H1 (cell line): ENCODE data around the gene DISC1. TPM values are rescaled to one million over a fixed set of nuclear protein-coding genes. Genes with fewer than 3 reads are reported as not detected.

ENCODE experiments used
- CTCF ChIA-PET: fragments of 300-600 bp; sonication (Branson Sonifier 250); formaldehyde crosslinking; loops from one replicate; lab custom pipeline; 2021; ENCODE audit not compliant: partially characterized antibody; lab: Charles Lee
- POLR2A ChIA-PET: fragments of 300-600 bp; sonication (Branson Sonifier 250); formaldehyde crosslinking; loops from one replicate; lab custom pipeline; 2021; ENCODE audit warnings: inconsistent platforms; ENCODE audit not compliant: partially characterized antibody; lab: Charles Lee
- DNase-seq, 2 experiments: peaks; one replicate each; pipeline versions ENCODE4 v3.0.0 to v3.0.0-alpha.2; 2010 to 2022; ENCODE audit warnings: low spot score in 2 of 2, low read depth in 1 of 2, mixed read lengths in 1 of 2
- FAIRE-seq: peaks from 2 replicates; lab custom pipeline; 2011; peaks lifted over from hg19 to GRCh38; lab: Jason Lieb, UNC
- H2AFZ ChIP-seq: 2 replicates; pipeline ENCODE4 v1.8.1; 2012; ENCODE audit warnings: low read length, inconsistent platforms
- H2AK5ac ChIP-seq: 2 replicates; pipeline ENCODE4 v1.6.1; 2013; ENCODE audit warnings: low read depth, low read length
- H2BK120ac ChIP-seq: replicated peaks from 2 replicates; pipeline ENCODE3; 2013; ENCODE audit warnings: low read depth, low read length, inconsistent platforms
- H2BK12ac ChIP-seq: 2 replicates; pipeline ENCODE4 v1.6.1; 2013; ENCODE audit warnings: low read depth, low read length
- H2BK15ac ChIP-seq: 2 replicates; pipeline ENCODE4 v1.6.1; 2013; ENCODE audit warnings: low read length
- H2BK20ac ChIP-seq: 2 replicates; pipeline ENCODE4 v1.6.1; 2013; ENCODE audit warnings: low read length
- H2BK5ac ChIP-seq: 2 replicates; pipeline ENCODE4 v1.6.1; 2013; ENCODE audit warnings: low read depth, low read length
- H3K14ac ChIP-seq: 2 replicates; pipeline ENCODE4 v1.6.1; 2013; ENCODE audit warnings: inconsistent platforms; ENCODE audit not compliant: insufficient read length
- H3K18ac ChIP-seq: 2 replicates; pipeline ENCODE4 v1.6.1; 2013; ENCODE audit warnings: low read length; ENCODE audit errors: extremely low read depth
- H3K23ac ChIP-seq: 2 replicates; pipeline ENCODE4 v1.6.1; 2013; ENCODE audit warnings: inconsistent platforms; ENCODE audit not compliant: insufficient read length
- H3K23me2 ChIP-seq: 2 replicates; pipeline ENCODE4 v1.6.1; 2013; ENCODE audit warnings: low read depth, low read length
- H3K27ac ChIP-seq: 2 replicates; pipeline ENCODE4 v1.6.1; 2011; ENCODE audit warnings: low read depth, low read length, inconsistent platforms
- H3K27me3 ChIP-seq, 4 experiments: replicated peaks in 1 of 4; 1 replicate in 1 of 4; 2 replicates in 3 of 4; pipeline versions ENCODE4 v1.6.1 to v1.8.1; 2011 to 2013; ENCODE audit warnings: low read length in 3 of 4, mild to moderate bottlenecking in 3 of 4, inconsistent platforms in 2 of 4, mixed read lengths in 2 of 4, moderate library complexity in 1 of 4; ENCODE audit not compliant: control insufficient read depth in 3 of 4, insufficient read depth in 3 of 4; ENCODE audit errors: extremely low read depth in 1 of 4
- H3K36me3 ChIP-seq, 4 experiments: 2 replicates each; pipeline versions ENCODE4 v1.6.1 to v1.8.1; 2011 to 2013; ENCODE audit warnings: mild to moderate bottlenecking in 4 of 4, low read length in 3 of 4, moderate library complexity in 2 of 4, control low read depth in 1 of 4, inconsistent platforms in 1 of 4; ENCODE audit not compliant: insufficient read depth in 4 of 4, control insufficient read depth in 2 of 4
- H3K4ac ChIP-seq: replicated peaks from 2 replicates; pipeline ENCODE3; 2013; ENCODE audit warnings: low read length, low read depth, mixed read lengths, inconsistent platforms; ENCODE audit not compliant: insufficient read length
- H3K4me1 ChIP-seq, 4 experiments: replicated peaks in 1 of 4; 1 replicate in 1 of 4; 2 replicates in 3 of 4; pipeline versions ENCODE4 v1.6.1 to v1.8.1; 2011 to 2013; ENCODE audit warnings: low read length in 3 of 4, inconsistent platforms in 2 of 4, mixed read lengths in 1 of 4; ENCODE audit not compliant: insufficient read depth in 4 of 4, control insufficient read depth in 3 of 4
- H3K4me2 ChIP-seq, 2 experiments: 2 replicates each; pipeline versions ENCODE4 v1.6.1 to v1.8.1; 2011 to 2013; ENCODE audit warnings: low read depth in 2 of 2, low read length in 2 of 2, control low read depth in 1 of 2, inconsistent platforms in 1 of 2, mild to moderate bottlenecking in 1 of 2; ENCODE audit not compliant: insufficient read depth in 1 of 2
- H3K4me3 ChIP-seq, 4 experiments: fragments of 200-600, 300-600 bp in 1 of 4; sonication (generic), shearing (Covaris generic), sonication (Bioruptor Twin) in 1 of 4; 2 replicates each; pipeline versions ENCODE4 v1.5.1 to v1.8.1; 2011 to 2016; ENCODE audit warnings: low read length in 4 of 4, low read depth in 3 of 4, control low read depth in 2 of 4, inconsistent platforms in 2 of 4, mild to moderate bottlenecking in 2 of 4, mixed read lengths in 1 of 4, moderate library complexity in 1 of 4; ENCODE audit not compliant: insufficient read depth in 2 of 4; ENCODE audit errors: extremely low read depth in 1 of 4
- H3K56ac ChIP-seq: replicated peaks from 2 replicates; pipeline ENCODE3; 2013; ENCODE audit warnings: low read depth, mild to moderate bottlenecking, mixed read lengths, low read length, inconsistent platforms; ENCODE audit not compliant: insufficient read length
- H3K79me1 ChIP-seq: 2 replicates; pipeline ENCODE4 v1.6.1; 2013; ENCODE audit warnings: low read depth, low read length, control low read depth
- H3K79me2 ChIP-seq, 2 experiments: 2 replicates each; pipeline versions ENCODE4 v1.6.1 to v1.8.1; 2012 to 2013; ENCODE audit warnings: low read length in 2 of 2, mild to moderate bottlenecking in 2 of 2, inconsistent platforms in 1 of 2; ENCODE audit not compliant: insufficient read depth in 2 of 2, control insufficient read depth in 1 of 2
- H3K9ac ChIP-seq, 4 experiments: replicated peaks in 1 of 4; 1 replicate in 1 of 4; 2 replicates in 3 of 4; pipeline versions ENCODE4 v1.6.1 to v1.8.1; 2011 to 2013; ENCODE audit warnings: low read depth in 3 of 4, low read length in 3 of 4, control low read depth in 2 of 4, mild to moderate bottlenecking in 2 of 4, moderate library complexity in 2 of 4, inconsistent platforms in 1 of 4; ENCODE audit errors: extremely low read depth in 1 of 4
- H3K9me3 ChIP-seq, 2 experiments: 2 replicates each; pipeline versions ENCODE4 v1.6.1 to v1.8.1; 2012 to 2013; ENCODE audit warnings: mild to moderate bottlenecking in 2 of 2, moderate library complexity in 2 of 2, control low read depth in 1 of 2, inconsistent platforms in 1 of 2, low read depth in 1 of 2, low read length in 1 of 2, mixed read lengths in 1 of 2; ENCODE audit not compliant: insufficient read depth in 2 of 2
- H4K20me1 ChIP-seq, 2 experiments: replicated peaks in 1 of 2; 2 replicates each; pipeline versions ENCODE3 to v1.8.1; 2011 to 2013; ENCODE audit warnings: inconsistent platforms in 2 of 2, low read length in 2 of 2, mild to moderate bottlenecking in 1 of 2; ENCODE audit not compliant: insufficient read depth in 2 of 2, control insufficient read depth in 1 of 2
- H4K5ac ChIP-seq: 2 replicates; pipeline ENCODE4 v1.6.1; 2013; ENCODE audit warnings: low read length, low read depth, mixed read lengths, inconsistent platforms; ENCODE audit not compliant: insufficient read length
- H4K8ac ChIP-seq: 2 replicates; pipeline ENCODE4 v1.8.0; 2013; ENCODE audit warnings: mild to moderate bottlenecking, moderate library complexity, low read length, inconsistent platforms; ENCODE audit not compliant: insufficient read depth; ENCODE audit errors: extremely low read depth
- H4K91ac ChIP-seq: replicated peaks from 2 replicates; pipeline ENCODE3; 2013; ENCODE audit warnings: low read length, mixed read lengths, inconsistent platforms; ENCODE audit not compliant: insufficient read length
- BCL11A ChIP-seq, 2 experiments: IDR thresholded peaks; one replicate each; pipeline ENCODE4 v1.6.1; 2011; ENCODE audit warnings: low read depth in 2 of 2, low read length in 2 of 2, mild to moderate bottlenecking in 2 of 2
- EZH2 ChIP-seq: fragments of 200-600 bp; sonication (generic); IDR thresholded peaks from 2 replicates; pipeline ENCODE4 v1.7.1; 2012; ENCODE audit warnings: low read depth, mild to moderate bottlenecking, moderate library complexity, low read length, inconsistent platforms; ENCODE audit not compliant: severe bottlenecking
- GTF2F1 ChIP-seq: IDR thresholded peaks from 2 replicates; pipeline ENCODE4 v1.6.1; 2012; ENCODE audit warnings: low read depth, low read length, improper control_type of control experiment, borderline replicate concordance
- MAFK ChIP-seq: IDR thresholded peaks from 2 replicates; pipeline ENCODE4 v1.6.1; 2012; ENCODE audit warnings: low read depth, mild to moderate bottlenecking, improper control_type of control experiment, low read length
- PHF8 ChIP-seq: fragments of 200-600 bp; sonication (generic); conservative IDR thresholded peaks from 2 replicates; pipeline ENCODE4 v1.7.1; 2012; ENCODE audit warnings: low read depth, mild to moderate bottlenecking, inconsistent platforms, low read length, moderate library complexity
- RFX5 ChIP-seq: IDR thresholded peaks from 2 replicates; pipeline ENCODE4 v1.6.1; 2011; ENCODE audit warnings: low read depth, low read length, improper control_type of control experiment, borderline replicate concordance
- RNF2 ChIP-seq: fragments of 200-900, 300-1000 bp; sonication (generic); IDR thresholded peaks from 2 replicates; pipeline ENCODE4 v1.7.1; 2016; ENCODE audit warnings: borderline replicate concordance, low read depth, mild to moderate bottlenecking, antibody characterized with exemption, low read length; ENCODE audit not compliant: poor library complexity, severe bottlenecking; ENCODE audit errors: missing control alignments
- SP1 ChIP-seq: IDR thresholded peaks from 2 replicates; pipeline ENCODE4 v1.6.1; 2011; ENCODE audit warnings: low read depth, low read length
- SP4 ChIP-seq: IDR thresholded peaks from 2 replicates; pipeline ENCODE4 v1.6.1; 2012; ENCODE audit warnings: low read length, inconsistent platforms
- YY1 ChIP-seq: IDR thresholded peaks from 2 replicates; pipeline ENCODE4 v1.6.1; 2011; ENCODE audit warnings: low read depth, mild to moderate bottlenecking, low read length
- WGBS, 2 experiments: shearing (Covaris generic) in 1 of 2; methylation state at CpG; one replicate each; pipeline versions ENCODE4 v1.1.6 to v1.1.7; 2013 to 2015; ENCODE audit warnings: low lambda C conversion rate in 2 of 2, mixed read lengths in 2 of 2, inconsistent platforms in 1 of 2, low coverage in 1 of 2, missing lambda C conversion rate in 1 of 2; ENCODE audit not compliant: insufficient replicate concordance in 2 of 2, insufficient coverage in 1 of 2, insufficient read length in 1 of 2; ENCODE audit errors: extremely low coverage in 1 of 2, missing lambda C conversion rate in 1 of 2; 5-methylcytosine and 5-hydroxymethylcytosine counted together
- polyA plus RNA-seq, 7 experiments: library from polyadenylated mRNA; depleted of rRNA in 3 of 7; stranded (reverse) in 5 of 7; unstranded in 2 of 7; fragments of >200 nt in 5 of 7; fragments of 200-250 nt in 2 of 7; gene quantifications; 1 replicate in 5 of 7; 2 replicates in 1 of 7; 4 replicates in 1 of 7; pipeline versions ENCODE4 v1.2.1 to v1.2.3, GENCODE V29; 2011 to 2013; ENCODE audit warnings: missing spikeins in 2 of 7, mixed read lengths in 2 of 7
- total RNA-seq: library from RNA; stranded (reverse); fragmentation: NEBNext Ultra II Directional; extraction: Animal tissue kit (Norgen Biotek cat#: 25700); gene quantifications from 2 replicates; pipeline ENCODE4 v1.2.1, GENCODE V29; 2021
- TF ChIP-seq, protein P1 (sequence below): IDR thresholded peaks from 2 replicates; pipeline ENCODE4 v1.6.1; 2012; ENCODE audit warnings: inconsistent platforms

The DISC1 gene
- total and polyA plus RNA-seq, 2 of the 8 experiments (the other 6 are each of a cell fraction or from before 2014, with no cell fraction given): 1.1 to 3.5 TPM

DNA sequence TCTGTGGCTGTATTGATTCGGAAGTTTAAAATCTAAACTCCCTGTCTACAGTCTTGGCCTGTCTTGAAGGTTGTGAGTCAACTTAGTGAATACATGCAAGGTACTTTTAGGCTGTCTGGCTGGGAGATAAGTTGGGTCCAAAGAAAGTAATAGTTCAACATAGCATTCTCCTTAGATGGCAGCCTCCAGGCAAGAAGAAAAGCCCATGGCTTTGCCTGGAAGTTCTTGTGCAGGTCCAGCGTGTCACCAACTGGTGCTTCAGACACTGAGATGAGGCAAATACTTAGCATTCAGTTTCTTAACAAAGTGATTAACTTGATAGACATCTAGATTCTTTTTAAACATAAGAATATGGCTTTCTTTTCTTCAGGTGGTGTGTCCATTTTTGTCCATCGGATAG lies 328.2 kb downstream of the DISC1 start:
- DNase-seq (no peak), FAIRE-seq (no peak)
- Histone ChIP-seq H3K18ac (no peak overlapping the region), H3K27ac (no peak overlapping the region), H4K91ac (no peak overlapping the region), H2AFZ (no peak overlapping the region), H4K5ac (no peak overlapping the region), H2BK20ac (no peak overlapping the region), H4K20me1 (no peaks in the 10 kb centered on the region), H3K4me3 (no peak overlapping the region), H3K23ac (no peak overlapping the region), H3K4ac (no peak overlapping the region), H2BK120ac (no peak overlapping the region), H3K79me1 (no peaks in the 10 kb centered on the region), H3K9me3 (no peaks in the 10 kb centered on the region; a peak in 1 of 4 replicates), H2AK5ac (no peak overlapping the region), H2BK15ac (no peak overlapping the region), H3K27me3 (no peaks in the 10 kb centered on the region), H3K79me2 (no peaks in the 10 kb centered on the region), H3K23me2 (no peaks in the 10 kb centered on the region), H4K8ac (no peak overlapping the region), H3K4me2 (no peak overlapping the region), H3K14ac (no peak overlapping the region), H2BK12ac (no peak overlapping the region), H3K36me3 (no peaks in the 10 kb centered on the region), H3K56ac (no peak overlapping the region), H2BK5ac (no peak overlapping the region), H3K4me1 (0 out of 7 replicates have a peak, but pooled peaks cover 0 to 3% (median 0%) of the 10 kb centered on the region in 4 experiments), H3K9ac (no peak overlapping the region)
- TF ChIP-seq, protein P1, sequence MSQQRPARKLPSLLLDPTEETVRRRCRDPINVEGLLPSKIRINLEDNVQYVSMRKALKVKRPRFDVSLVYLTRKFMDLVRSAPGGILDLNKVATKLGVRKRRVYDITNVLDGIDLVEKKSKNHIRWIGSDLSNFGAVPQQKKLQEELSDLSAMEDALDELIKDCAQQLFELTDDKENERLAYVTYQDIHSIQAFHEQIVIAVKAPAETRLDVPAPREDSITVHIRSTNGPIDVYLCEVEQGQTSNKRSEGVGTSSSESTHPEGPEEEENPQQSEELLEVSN: no peak
- TF ChIP-seq GTF2F1 (no peak), BCL11A (IDR thresholded peaks at IDR 0.05; ENCODE audit: low read depth in 2 of 2, low read length in 2 of 2) (no peak), MAFK (no peak), PHF8 (no peak), YY1 (no peak), SP4 (no peak), RNF2 (no peak), RFX5 (no peak), SP1 (no peak), EZH2 (no peak)
- WGBS, 2 experiments: 91% methylated on average over 3 of the region's 3 CpGs; no CpG with 5 or more reads in 1 of the 2 experiments
- ChIA-PET CTCF (no interaction called here), POLR2A (no interaction called here)
